Osteoblast (primary cell): Measurements from ENCODE around the gene DNAH11. TPM values are rescaled to one million over a fixed set of nuclear protein-coding genes. Genes with fewer than 3 reads are reported as not detected.

Experiments used
- DNase-seq: peaks from one replicate; pipeline ENCODE4 v3.0.0; 2011; ENCODE audit warnings: low spot score, mixed read lengths; ENCODE audit not compliant: insufficient read length; ENCODE audit errors: missing footprints
- H2AFZ ChIP-seq: 2 replicates; pipeline ENCODE4 v1.6.0; 2011; ENCODE audit warnings: mild to moderate bottlenecking, low read length
- H3K27ac ChIP-seq: 2 replicates; pipeline ENCODE4 v1.5.1; 2011; ENCODE audit warnings: mild to moderate bottlenecking, low read depth, low read length, moderate library complexity
- H3K27me3 ChIP-seq: 2 replicates; pipeline ENCODE4 v1.6.0; 2012; ENCODE audit warnings: mild to moderate bottlenecking, control low read depth, inconsistent platforms, low read length, moderate library complexity; ENCODE audit not compliant: insufficient read depth
- H3K36me3 ChIP-seq: 2 replicates; pipeline ENCODE4 v1.5.1; 2011; ENCODE audit warnings: mild to moderate bottlenecking, low read length, control low read depth, moderate library complexity; ENCODE audit not compliant: insufficient read depth
- H3K4me1 ChIP-seq: 2 replicates; pipeline ENCODE4 v1.5.1; 2011; ENCODE audit warnings: mild to moderate bottlenecking, low read length, control low read depth, moderate library complexity; ENCODE audit not compliant: insufficient read depth
- H3K4me2 ChIP-seq: 2 replicates; pipeline ENCODE4 v1.6.0; 2011; ENCODE audit warnings: mild to moderate bottlenecking, low read length; ENCODE audit not compliant: insufficient read depth
- H3K4me3 ChIP-seq: fragments of 200-600 bp; sonication (generic); 3 replicates; pipeline ENCODE4 v1.5.1; 2012; ENCODE audit warnings: mild to moderate bottlenecking, low read length, inconsistent platforms; ENCODE audit not compliant: insufficient read depth
- H3K79me2 ChIP-seq: 2 replicates; pipeline ENCODE4 v1.6.0; 2012; ENCODE audit warnings: mild to moderate bottlenecking, low read length, control low read depth, inconsistent platforms; ENCODE audit not compliant: insufficient read depth
- H3K9me3 ChIP-seq: 2 replicates; pipeline ENCODE4 v1.5.1; 2011; ENCODE audit warnings: low read depth, low read length, control low read depth
- H4K20me1 ChIP-seq: 2 replicates; pipeline ENCODE4 v1.6.0; 2012; ENCODE audit warnings: mild to moderate bottlenecking, low read length, control low read depth; ENCODE audit not compliant: insufficient read depth
- total RNA-seq: library from RNA; depleted of rRNA; stranded (reverse); fragments of >200 nt; gene quantifications from 2 replicates; pipeline ENCODE4 v1.2.3, GENCODE V29; 2012
- TF ChIP-seq, protein P1 (sequence below): IDR thresholded peaks from 2 replicates; pipeline ENCODE4 v1.5.1; 2011; ENCODE audit warnings: mild to moderate bottlenecking, low read depth, low read length, moderate library complexity; ENCODE audit errors: extremely low read depth

Gene DNAH11
- total RNA-seq, 1 donor, result 1.1 TPM

DNA sequence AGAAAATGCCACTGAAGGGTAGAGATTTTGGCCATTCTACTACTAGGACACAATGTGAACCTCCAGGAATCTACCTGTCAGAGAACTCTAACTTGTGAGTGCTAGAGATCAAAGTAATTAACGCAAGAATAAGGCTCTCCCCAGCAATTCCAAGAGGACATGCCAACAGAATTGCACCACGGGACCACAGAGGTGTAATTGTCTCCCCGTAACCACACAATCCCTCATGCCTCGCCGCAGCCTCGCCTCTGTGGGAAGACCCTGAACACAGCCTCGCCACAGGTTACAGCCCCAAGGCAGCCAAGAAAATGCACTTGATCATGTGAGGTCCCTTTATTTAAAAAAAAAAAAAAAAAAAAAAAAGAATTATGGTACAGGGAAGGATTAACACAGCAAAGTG, 373.3 kb downstream of the DNAH11 start:
- Histone ChIP-seq H3K27ac (no peak overlapping the region), H3K4me1 (peaks cover 15% of the 10 kb centered on the region), H3K9me3 (no peaks in the 10 kb centered on the region), H3K27me3 (no peaks in the 10 kb centered on the region), H2AFZ (no peak overlapping the region), H4K20me1 (no peaks in the 10 kb centered on the region), H3K4me3 (no peak overlapping the region), H3K36me3 (peaks cover 9% of the 10 kb centered on the region), H3K79me2 (peaks cover 19% of the 10 kb centered on the region), H3K4me2 (no peak overlapping the region)
- DNase-seq, result no peak
- TF ChIP-seq, protein P1, sequence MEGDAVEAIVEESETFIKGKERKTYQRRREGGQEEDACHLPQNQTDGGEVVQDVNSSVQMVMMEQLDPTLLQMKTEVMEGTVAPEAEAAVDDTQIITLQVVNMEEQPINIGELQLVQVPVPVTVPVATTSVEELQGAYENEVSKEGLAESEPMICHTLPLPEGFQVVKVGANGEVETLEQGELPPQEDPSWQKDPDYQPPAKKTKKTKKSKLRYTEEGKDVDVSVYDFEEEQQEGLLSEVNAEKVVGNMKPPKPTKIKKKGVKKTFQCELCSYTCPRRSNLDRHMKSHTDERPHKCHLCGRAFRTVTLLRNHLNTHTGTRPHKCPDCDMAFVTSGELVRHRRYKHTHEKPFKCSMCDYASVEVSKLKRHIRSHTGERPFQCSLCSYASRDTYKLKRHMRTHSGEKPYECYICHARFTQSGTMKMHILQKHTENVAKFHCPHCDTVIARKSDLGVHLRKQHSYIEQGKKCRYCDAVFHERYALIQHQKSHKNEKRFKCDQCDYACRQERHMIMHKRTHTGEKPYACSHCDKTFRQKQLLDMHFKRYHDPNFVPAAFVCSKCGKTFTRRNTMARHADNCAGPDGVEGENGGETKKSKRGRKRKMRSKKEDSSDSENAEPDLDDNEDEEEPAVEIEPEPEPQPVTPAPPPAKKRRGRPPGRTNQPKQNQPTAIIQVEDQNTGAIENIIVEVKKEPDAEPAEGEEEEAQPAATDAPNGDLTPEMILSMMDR, result no peak

DNA sequence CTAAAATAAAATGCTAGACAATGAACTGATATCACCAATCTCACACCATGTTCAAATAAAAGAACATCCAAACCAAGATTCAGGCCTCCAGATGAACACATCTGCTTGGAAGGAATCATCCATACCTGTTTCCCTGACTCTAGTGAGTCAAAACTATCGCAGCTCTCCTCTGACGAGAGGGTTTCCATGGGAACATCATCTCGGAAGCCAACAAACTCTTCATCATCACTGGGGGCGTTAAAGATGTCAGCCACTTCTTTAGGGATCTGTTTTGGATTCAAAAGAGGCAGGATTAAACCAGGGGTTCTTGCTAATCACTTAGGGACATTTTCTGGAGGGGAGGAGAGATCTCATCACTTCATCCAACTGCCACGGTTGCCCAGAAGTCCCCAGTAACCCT, 373.8 kb downstream of the DNAH11 start:
- no peaks in the 10 kb centered on the region for H3K9me3 ChIP-seq
- peaks cover 12% of the 10 kb centered on the region for H3K4me1 ChIP-seq
- TF ChIP-seq, protein P1, result no peak
- H3K4me2 ChIP-seq, result no peak overlapping the region
- H4K20me1 ChIP-seq, result no peaks in the 10 kb centered on the region
- no peak overlapping the region for H3K27ac ChIP-seq
- no peak for DNase-seq
- H2AFZ ChIP-seq, result no peak overlapping the region
- H3K4me3 ChIP-seq, result no peak overlapping the region
- no peaks in the 10 kb centered on the region for H3K27me3 ChIP-seq
- peaks cover 21% of the 10 kb centered on the region for H3K79me2 ChIP-seq
- peaks cover 9% of the 10 kb centered on the region for H3K36me3 ChIP-seq

- no peak overlapping the region for H2AFZ ChIP-seq
- no peak overlapping the region for H3K4me2 ChIP-seq
- peaks cover 9% of the 10 kb centered on the region for H3K36me3 ChIP-seq
- TF ChIP-seq, protein P1, result no peak
- H4K20me1 ChIP-seq, result no peaks in the 10 kb centered on the region
- H3K27ac ChIP-seq, result no peak overlapping the region
- H3K27me3 ChIP-seq, result no peaks in the 10 kb centered on the region
- no peaks in the 10 kb centered on the region for H3K9me3 ChIP-seq
- H3K4me1 ChIP-seq, result no peaks in the 10 kb centered on the region
- no peak overlapping the region for H3K4me3 ChIP-seq
- DNase-seq, result no peak
- peaks cover 34% of the 10 kb centered on the region for H3K79me2 ChIP-seq
Observed at GRCh38 chr7:21918216-21918615, 375.4 kb downstream of the DNAH11 start.

DNA sequence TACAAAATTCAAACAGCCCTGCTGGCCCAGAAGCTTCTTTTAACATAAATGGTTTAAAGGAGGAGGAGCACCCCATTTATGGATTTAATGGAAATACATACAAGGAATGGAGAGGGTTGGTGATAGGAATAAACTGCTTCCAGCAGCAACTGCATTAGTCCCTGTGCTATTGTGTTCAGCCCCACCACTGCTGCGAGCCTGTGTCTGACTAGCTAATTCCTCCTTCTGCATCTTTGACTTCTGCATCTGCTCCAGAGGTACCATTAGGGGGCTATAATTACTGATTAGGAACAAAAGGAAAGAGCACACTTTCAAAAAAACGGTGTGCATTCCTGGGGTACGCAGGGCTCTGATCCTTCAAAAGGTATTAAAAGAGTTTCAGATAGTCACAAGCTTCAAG, 378.1 kb downstream of the DNAH11 start:
- H3K4me1 ChIP-seq, result no peaks in the 10 kb centered on the region
- TF ChIP-seq, protein P1, result no peak
- H3K79me2 ChIP-seq, result peaks cover 46% of the 10 kb centered on the region
- H4K20me1 ChIP-seq, result no peaks in the 10 kb centered on the region
- H3K9me3 ChIP-seq, result no peaks in the 10 kb centered on the region
- H3K4me2 ChIP-seq, result no peak overlapping the region
- no peaks in the 10 kb centered on the region for H3K36me3 ChIP-seq
- DNase-seq, result no peak
- no peak overlapping the region for H3K27ac ChIP-seq
- H2AFZ ChIP-seq, result no peak overlapping the region
- no peak overlapping the region for H3K4me3 ChIP-seq
- no peaks in the 10 kb centered on the region for H3K27me3 ChIP-seq
